MM.1S (cell line): ENCODE results near the gene ATG2B.

Source experiments
- EZH2 ChIP-seq: fragments of 300-600 bp; sonication (generic); optimal IDR thresholded peaks from 2 replicates; pipeline ENCODE3; 2017; ENCODE audit warnings: low read depth, mild to moderate bottlenecking, antibody characterized with exemption, low read length, mixed read lengths
- EZH2phosphoT487 ChIP-seq: fragments of 300-600 bp; sonication (generic); IDR thresholded peaks from 2 replicates; pipeline ENCODE4 v1.6.1; 2018; ENCODE audit warnings: antibody characterized with exemption, low read length
- TF ChIP-seq, protein P1 (sequence below): fragments of 300-600 bp; sonication (generic); IDR thresholded peaks from 2 replicates; pipeline ENCODE4 v1.5.1; 2016; ENCODE audit warnings: antibody characterized with exemption, low read length, mixed read lengths

DNA sequence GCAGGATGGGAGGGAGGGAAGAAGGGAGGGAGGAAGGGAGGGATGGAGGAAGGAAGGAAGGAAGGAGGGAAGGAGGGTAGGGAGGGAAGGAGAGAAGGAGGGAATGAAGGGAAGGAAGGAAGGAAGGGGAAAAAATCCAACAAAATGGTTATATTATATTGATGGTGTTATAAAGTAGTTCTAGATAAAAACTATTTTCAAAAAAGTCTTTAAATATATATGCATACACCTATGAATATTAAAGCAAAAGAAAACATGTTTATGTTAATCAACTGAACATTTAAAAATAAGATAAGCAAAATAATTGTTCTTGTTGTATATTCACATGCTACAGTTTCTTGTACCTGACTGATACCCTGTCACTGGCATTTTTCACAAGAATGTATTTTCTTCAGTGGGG is 105.2 kb downstream of the ATG2B start:
- TF ChIP-seq, protein P1, sequence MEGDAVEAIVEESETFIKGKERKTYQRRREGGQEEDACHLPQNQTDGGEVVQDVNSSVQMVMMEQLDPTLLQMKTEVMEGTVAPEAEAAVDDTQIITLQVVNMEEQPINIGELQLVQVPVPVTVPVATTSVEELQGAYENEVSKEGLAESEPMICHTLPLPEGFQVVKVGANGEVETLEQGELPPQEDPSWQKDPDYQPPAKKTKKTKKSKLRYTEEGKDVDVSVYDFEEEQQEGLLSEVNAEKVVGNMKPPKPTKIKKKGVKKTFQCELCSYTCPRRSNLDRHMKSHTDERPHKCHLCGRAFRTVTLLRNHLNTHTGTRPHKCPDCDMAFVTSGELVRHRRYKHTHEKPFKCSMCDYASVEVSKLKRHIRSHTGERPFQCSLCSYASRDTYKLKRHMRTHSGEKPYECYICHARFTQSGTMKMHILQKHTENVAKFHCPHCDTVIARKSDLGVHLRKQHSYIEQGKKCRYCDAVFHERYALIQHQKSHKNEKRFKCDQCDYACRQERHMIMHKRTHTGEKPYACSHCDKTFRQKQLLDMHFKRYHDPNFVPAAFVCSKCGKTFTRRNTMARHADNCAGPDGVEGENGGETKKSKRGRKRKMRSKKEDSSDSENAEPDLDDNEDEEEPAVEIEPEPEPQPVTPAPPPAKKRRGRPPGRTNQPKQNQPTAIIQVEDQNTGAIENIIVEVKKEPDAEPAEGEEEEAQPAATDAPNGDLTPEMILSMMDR, result no peak
- TF ChIP-seq EZH2 (no peak), EZH2phosphoT487 (no peak)
